Glomerular endothelial cell (primary cell): ENCODE measurements around the gene ACTL8. TPM values are rescaled to one million over a fixed set of nuclear protein-coding genes. Genes with fewer than 3 reads are reported as not detected.
"Not testable (repeated sequence)": the region's sequence is repeated elsewhere in the genome, so short reads cannot be mapped to it uniquely, and the experiment has no call there.

ENCODE experiments used
- DNase-seq: peaks from one replicate; pipeline ENCODE4 v3.0.0-alpha.2; 2011; ENCODE audit warnings: low read depth, low spot score; ENCODE audit errors: extremely low read depth
- total RNA-seq: library from RNA; depleted of rRNA; stranded (reverse); fragments of >200 nt; gene quantifications from 2 replicates; pipeline ENCODE4 v1.2.3, GENCODE V29; 2015

The ACTL8 gene
- total RNA-seq, 1 donor from 2014 or later, result not detected

- no peak for DNase-seq
Measured at GRCh38 chr1:17734609-17735008, 20.5 kb upstream of the ACTL8 start.

DNA sequence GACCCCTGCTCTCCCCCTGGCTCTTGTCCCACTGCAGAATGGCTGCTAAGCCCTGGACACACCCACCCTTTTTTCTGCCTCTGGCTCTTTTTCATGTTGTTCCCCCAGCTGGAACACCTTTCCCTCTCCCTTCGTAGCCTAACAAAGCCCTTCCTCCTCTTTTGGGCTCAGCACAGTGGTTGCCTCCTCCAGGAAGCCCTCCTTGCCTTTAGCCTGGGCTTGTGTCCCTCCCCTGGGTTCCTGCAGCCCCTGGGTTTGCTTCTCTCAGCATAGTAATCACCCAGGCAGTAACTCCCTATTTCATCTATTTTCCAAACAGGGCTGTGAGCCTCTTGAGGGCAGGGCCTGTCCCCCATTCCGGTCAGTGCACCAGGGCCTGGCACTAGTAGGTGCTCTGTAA, 19.8 kb upstream of the ACTL8 start:
- DNase-seq, result no peak

GRCh38 chr1:17735793-17736192, 19.3 kb upstream of the ACTL8 start:
- DNase-seq, result no peak

DNA sequence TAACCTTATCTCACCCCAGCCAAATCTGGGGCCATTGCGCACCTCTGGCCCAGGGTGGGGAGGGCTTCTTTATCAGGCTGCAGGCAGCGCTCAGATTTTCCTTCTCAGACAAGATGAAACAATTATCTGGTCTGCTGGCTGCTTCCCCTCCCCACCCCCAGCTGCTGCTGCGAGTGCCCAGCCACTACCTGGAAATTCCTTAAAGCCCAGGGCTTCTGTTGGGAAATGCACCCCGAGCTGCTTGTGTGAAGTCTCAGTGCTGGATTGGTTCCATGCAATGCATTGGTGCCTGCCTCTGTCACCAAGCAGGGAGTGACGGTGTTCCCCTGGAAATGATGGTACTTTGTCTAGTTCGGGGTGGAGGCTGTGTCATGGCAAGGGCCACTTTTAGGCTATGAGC, 18.5 kb upstream of the ACTL8 start:
- DNase-seq, result no peak

DNA sequence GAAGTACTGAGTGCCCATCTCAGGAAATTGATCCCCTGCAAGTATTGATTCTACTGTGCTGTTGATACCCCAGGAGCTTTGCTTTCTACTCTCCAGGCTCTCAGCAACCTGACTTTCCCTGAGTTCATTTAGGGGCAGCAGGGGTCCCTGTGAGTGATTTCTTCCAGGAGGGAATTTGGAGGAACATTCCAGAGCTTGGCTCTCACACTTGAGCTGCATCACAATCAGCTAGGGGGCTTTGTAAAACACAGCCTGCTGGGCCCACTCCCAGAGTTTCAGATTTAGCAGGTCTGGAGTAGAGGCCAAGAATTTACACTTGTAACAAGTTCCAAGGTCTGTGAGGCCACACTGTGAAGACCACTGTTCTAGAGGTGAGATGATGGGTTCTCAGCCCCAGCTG, 16.1 kb upstream of the ACTL8 start:
- no peak for DNase-seq

DNA sequence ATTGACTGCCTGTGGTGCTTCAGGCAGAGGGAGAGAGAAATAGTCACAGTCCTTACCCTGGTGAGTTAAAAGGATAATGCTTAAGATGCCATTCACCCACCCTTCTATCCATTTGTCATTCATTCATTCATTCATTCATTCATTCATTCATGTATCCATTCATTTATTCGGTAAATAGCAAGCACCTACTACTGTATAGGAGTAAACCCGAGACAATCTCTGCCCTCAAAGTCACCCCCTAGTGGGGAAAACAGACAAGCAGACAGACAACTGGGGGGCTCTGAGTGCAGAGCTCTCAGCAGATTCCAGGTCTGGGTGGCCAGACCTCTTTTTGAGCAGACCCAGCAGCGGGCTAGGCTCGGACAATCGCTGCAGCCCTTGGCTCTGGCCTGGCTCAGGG, 14.1 kb upstream of the ACTL8 start:
- no peak for DNase-seq

GRCh38 chr1:17742583-17742982, 12.6 kb upstream of the ACTL8 start:
- DNase-seq, result no peak

DNA sequence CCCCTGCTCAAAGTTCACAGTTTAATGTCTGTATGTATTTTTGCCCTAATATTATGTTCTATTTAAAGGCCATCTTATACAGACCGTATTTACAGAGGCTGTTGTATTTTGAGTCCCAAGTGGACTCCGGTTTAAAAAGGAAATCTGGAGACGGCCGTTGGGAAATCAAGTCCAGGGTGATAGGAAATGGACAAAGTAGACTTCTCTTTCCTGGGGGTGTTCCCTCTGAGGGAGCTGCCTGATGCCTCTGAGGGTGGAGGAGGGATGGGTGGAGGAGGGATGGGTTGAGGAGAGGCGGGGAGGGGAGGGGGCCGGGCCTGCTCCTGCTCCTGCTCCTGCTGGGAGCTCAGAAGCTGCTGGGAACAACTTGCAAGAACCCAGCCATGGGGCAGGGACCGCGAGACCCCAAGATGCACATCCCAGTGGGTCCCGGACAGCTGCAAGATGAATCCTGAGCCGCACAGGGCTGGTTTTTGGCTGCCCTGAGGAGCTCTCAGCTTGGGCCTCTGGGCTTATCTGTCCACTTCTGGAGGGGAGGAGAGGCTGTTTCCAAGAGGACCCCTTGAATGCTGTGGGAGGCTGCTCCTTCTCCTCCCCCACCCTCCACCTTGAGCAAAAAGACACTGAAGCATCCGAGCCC, 12.0 kb upstream of the ACTL8 start:
- DNase-seq, result no peak

DNA sequence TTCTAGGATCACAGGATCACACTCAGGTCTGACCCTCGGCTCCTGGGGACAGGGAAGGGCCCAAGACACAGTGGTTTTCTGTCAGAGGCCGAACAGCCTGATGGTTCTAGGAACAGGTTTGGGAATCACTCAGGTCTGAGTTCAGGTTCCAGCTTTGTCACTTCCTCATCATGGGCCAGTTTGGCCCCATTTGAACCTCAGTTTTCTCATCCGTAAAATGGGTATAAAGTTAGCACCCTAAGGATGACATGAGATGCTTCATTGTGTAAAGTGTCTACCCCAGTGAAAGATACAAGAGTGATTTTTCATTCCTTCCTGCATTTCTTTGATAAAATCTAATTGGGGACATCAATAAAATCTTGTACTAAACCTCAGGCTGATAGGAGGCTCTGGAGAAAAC, 11.2 kb upstream of the ACTL8 start:
- no peak for DNase-seq

DNA sequence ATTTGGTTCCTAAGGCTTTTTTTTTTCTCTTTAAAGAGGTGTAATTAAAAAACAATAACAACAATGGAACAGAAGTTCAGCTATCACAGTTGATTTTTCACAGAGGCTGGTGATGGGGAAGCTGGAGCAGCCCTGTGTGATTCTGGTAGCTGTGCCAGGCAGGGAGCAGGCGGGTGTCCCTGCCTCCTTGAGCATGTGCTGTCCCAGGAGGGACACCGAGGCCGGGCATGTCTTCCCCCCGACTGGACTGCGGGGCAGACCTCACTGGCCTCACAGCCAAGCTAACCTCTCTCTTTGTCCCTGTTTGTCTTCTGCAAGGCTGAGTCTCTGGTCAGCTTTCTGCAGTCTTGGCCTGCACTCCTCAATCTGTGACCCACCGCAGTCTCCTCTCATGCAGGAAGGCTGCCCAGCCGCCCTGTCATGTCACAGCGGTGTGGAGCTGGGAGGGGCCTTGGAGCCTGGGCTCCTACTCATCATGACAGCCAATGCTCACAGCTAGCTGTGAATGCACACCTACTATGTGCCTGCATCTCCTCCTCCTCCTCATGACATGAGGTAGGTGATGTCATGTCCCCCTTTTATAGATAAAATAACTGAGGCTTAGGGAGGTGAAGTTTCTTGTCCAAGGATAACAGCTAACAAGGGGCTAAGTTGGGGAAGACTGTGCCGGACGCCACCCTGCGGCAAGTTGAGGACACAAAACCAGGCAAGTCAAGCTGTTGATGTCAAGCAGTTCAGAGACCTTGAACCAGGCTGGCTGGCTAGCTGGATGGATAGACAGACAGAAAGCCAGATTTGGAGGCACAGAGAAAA, 10.3 kb upstream of the ACTL8 start:
- no peak for DNase-seq

DNA sequence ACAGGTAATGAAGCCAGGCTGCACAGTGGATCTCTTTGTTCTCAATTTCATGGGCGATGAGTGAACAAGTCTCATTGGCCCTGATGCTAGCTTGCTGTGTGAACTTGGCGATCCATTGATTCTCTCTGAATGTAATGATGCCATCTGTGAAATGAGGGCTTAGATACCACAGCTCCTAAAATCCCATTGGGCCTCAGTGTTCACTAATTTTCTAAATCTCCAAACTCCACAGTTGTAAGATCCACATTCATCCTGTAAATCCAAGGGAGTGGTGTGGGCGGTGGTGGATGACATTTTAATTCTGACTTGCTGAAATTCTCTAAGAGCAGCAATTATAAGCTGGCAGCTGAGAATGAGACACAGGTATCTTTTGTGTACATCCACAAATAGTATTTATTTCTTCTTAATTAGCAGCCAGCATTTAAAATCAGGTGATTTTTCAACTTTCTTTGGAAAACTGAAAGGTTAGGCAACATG, 9.6 kb upstream of the ACTL8 start:
- no peak for DNase-seq

GRCh38 chr1:17746281-17746680, 8.9 kb upstream of the ACTL8 start:
- not testable (repeated sequence) for DNase-seq

DNA sequence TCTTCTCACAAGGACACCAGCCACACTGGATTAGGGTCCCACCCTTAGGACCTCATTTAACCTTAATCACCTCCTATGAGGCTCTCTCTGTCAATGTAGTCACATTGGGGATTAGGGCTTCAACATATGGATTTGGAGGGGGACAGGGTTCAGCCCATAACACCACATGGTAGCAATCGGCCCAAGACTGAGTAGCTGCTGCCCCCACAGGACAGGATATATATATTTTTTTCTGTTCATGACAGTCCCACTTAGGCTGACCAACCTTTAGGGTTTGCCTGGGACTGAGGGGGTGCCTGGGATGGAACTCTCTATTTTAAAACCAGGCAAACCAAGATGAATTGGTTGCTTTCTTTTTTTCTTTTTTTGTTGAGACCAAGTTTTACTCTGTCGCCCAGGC, 8.2 kb upstream of the ACTL8 start:
- DNase-seq, result no peak

GRCh38 chr1:17750333-17750732, 4.8 kb upstream of the ACTL8 start:
- no peak for DNase-seq

- DNase-seq, result no peak
Measured at GRCh38 chr1:17752356-17752755, 2.8 kb upstream of the ACTL8 start.

GRCh38 chr1:17757426-17757825, 2.3 kb downstream of the ACTL8 start:
- no peak for DNase-seq

- no peak for DNase-seq
Measured at GRCh38 chr1:17759114-17759513, 4.0 kb downstream of the ACTL8 start.

- DNase-seq, result no peak
Measured at GRCh38 chr1:17762313-17762712, 7.2 kb downstream of the ACTL8 start.

- DNase-seq, result no peak
Measured at GRCh38 chr1:17763417-17763816, 8.3 kb downstream of the ACTL8 start.

- no peak for DNase-seq
Measured at GRCh38 chr1:17763995-17764394, 8.9 kb downstream of the ACTL8 start.

DNA sequence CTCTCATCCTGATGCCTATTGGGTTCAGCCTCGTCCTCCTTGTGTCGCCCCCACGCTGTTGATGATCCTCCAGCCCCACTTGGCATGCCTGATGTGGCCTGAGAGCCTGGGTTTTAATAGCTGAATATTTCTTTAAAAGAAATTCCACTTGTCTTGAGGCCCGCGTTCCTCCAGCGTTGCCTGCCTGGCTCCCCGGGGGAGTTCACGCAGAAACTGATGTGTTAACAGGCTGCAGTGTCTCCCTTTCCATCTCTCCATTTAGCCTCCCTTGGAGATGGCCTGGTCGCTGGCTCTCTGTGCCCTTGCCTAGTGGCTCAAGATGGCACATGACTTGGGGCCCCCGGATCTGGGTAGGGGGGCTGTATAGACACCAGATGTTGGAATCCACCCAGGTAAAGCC, 9.5 kb downstream of the ACTL8 start:
- no peak for DNase-seq
